Measurements from ENCODE around the gene WDFY4.
"Not testable (repeated sequence)": the region's sequence is repeated elsewhere in the genome, so short reads cannot be mapped to it uniquely, and the experiment has no call there.

WDFY4 gene

GRCh38 chr10:48684792-48685623, at the start of gene WDFY4:
TSS of gene WDFY4 (plus strand) at chr10:48684873. CDS start at chr10:48709733, 24,860 bp downstream.
- DNase-seq (ENCODE audit: low read depth in 2 of 2) = no peak

GRCh38 chr10:48634984-48635557, 49.6 kb upstream of the WDFY4 start:
- DNase-seq (ENCODE audit: low read depth in 2 of 2) = no peak

GRCh38 chr10:48636231-48636630, 48.4 kb upstream of the WDFY4 start:
- no peak for DNase-seq (ENCODE audit: low read depth in 2 of 2)

GRCh38 chr10:48636901-48637300, 47.8 kb upstream of the WDFY4 start:
- DNase-seq (ENCODE audit: low read depth in 2 of 2) = no peak

- DNase-seq (ENCODE audit: low read depth in 2 of 2) = no peak
Measured at GRCh38 chr10:48638158-48638557, 46.5 kb upstream of the WDFY4 start.

- DNase-seq (ENCODE audit: low read depth in 2 of 2) = no peak
Measured at GRCh38 chr10:48638739-48639527, 45.7 kb upstream of the WDFY4 start.

- no peak for DNase-seq (ENCODE audit: low read depth in 2 of 2)
Measured at GRCh38 chr10:48639632-48640031, 45.0 kb upstream of the WDFY4 start.

- no peak for DNase-seq (ENCODE audit: low read depth in 2 of 2)
Measured at GRCh38 chr10:48640326-48640725, 44.3 kb upstream of the WDFY4 start.

- not testable (repeated sequence) for DNase-seq (ENCODE audit: low read depth in 2 of 2)
Measured at GRCh38 chr10:48641099-48641690, 43.5 kb upstream of the WDFY4 start.

GRCh38 chr10:48645600-48645999, 39.1 kb upstream of the WDFY4 start:
- no peak for DNase-seq (ENCODE audit: low read depth in 2 of 2)

- not testable (repeated sequence) for DNase-seq (ENCODE audit: low read depth in 2 of 2)
Measured at GRCh38 chr10:48647073-48647472, 37.6 kb upstream of the WDFY4 start.

- DNase-seq (ENCODE audit: low read depth in 2 of 2) = no peak
Measured at GRCh38 chr10:48648172-48648942, 36.3 kb upstream of the WDFY4 start.

- no peak for DNase-seq (ENCODE audit: low read depth in 2 of 2)
Measured at GRCh38 chr10:48649349-48649944, 35.2 kb upstream of the WDFY4 start.

GRCh38 chr10:48651293-48651692, 33.4 kb upstream of the WDFY4 start:
- no peak for DNase-seq (ENCODE audit: low read depth in 2 of 2)

GRCh38 chr10:48651839-48652238, 32.8 kb upstream of the WDFY4 start:
- DNase-seq (ENCODE audit: low read depth in 2 of 2) = no peak

- DNase-seq (ENCODE audit: low read depth in 2 of 2) = no peak
Measured at GRCh38 chr10:48652344-48652743, 32.3 kb upstream of the WDFY4 start.

- no peak for DNase-seq (ENCODE audit: low read depth in 2 of 2)
Measured at GRCh38 chr10:48653347-48653746, 31.3 kb upstream of the WDFY4 start.

GRCh38 chr10:48653944-48654698, 30.6 kb upstream of the WDFY4 start:
- DNase-seq (ENCODE audit: low read depth in 2 of 2) = no peak

- DNase-seq (ENCODE audit: low read depth in 2 of 2) = no peak
Measured at GRCh38 chr10:48655411-48656240, 29.0 kb upstream of the WDFY4 start.

Measured in stimulated activated CD4-positive, alpha-beta T cell treated with anti-CD3 and anti-CD28 coated beads, Interleukin-1b, Interleukin-23, amount 100 ng/mL, for 4 hours (primary cell).